Progenitor cell of endocrine pancreas (in vitro differentiated cells): ENCODE data around the gene KRTAP3-2. TPM values are rescaled to one million over a fixed set of nuclear protein-coding genes. Genes with fewer than 3 reads are reported as not detected.

Source experiments
- DNase-seq: peaks from one replicate; pipeline ENCODE4 v3.0.0; 2021; ENCODE audit warnings: low spot score; ENCODE audit not compliant: unreplicated experiment
- H3K27ac Mint-ChIP-seq: 2 replicates; pipeline ENCODE4 v1.8.0; 2021; ENCODE audit warnings: mild to moderate bottlenecking, moderate library complexity, mixed read lengths
- H3K27me3 Mint-ChIP-seq: 2 replicates; pipeline ENCODE4 v1.8.0; 2021; ENCODE audit warnings: mixed read lengths
- H3K36me3 Mint-ChIP-seq: 2 replicates; pipeline ENCODE4 v1.8.0; 2022; ENCODE audit warnings: mixed read lengths; ENCODE audit not compliant: insufficient read depth
- H3K4me1 Mint-ChIP-seq: 2 replicates; pipeline ENCODE4 v1.8.0; 2021; ENCODE audit warnings: low read depth, mixed read lengths
- H3K4me3 Mint-ChIP-seq: 2 replicates; pipeline ENCODE4 v1.8.0; 2021; ENCODE audit warnings: low read depth, mild to moderate bottlenecking, moderate library complexity, mixed read lengths
- H3K9me3 Mint-ChIP-seq: 2 replicates; pipeline ENCODE4 v1.8.0; 2021; ENCODE audit warnings: low read depth, mixed read lengths
- CTCF ChIP-seq: fragments of 200-600 bp; sonication (generic); IDR thresholded peaks from one replicate; pipeline ENCODE4 v1.5.0; 2021; ENCODE audit warnings: antibody characterized with exemption, mild to moderate bottlenecking; ENCODE audit not compliant: unreplicated experiment
- total RNA-seq: library from RNA; stranded (reverse); gene quantifications from 2 replicates; pipeline ENCODE4 v1.2.1, GENCODE V29; 2021

KRTAP3-2 gene
- total RNA-seq, 1 donor from 2014 or later: not detected

- Mint-ChIP-seq H3K27me3 (no peaks in the 10 kb centered on the region), H3K4me3 (no peak overlapping the region), H3K36me3 (no peaks in the 10 kb centered on the region), H3K9me3 (no peaks in the 10 kb centered on the region), H3K4me1 (peaks cover 4% of the 10 kb centered on the region), H3K27ac (no peak overlapping the region)
- no peak for DNase-seq
- TF ChIP-seq CTCF: no peak
Measured at GRCh38 chr17:40980596-40980995, 19.1 kb downstream of the KRTAP3-2 start.

DNA sequence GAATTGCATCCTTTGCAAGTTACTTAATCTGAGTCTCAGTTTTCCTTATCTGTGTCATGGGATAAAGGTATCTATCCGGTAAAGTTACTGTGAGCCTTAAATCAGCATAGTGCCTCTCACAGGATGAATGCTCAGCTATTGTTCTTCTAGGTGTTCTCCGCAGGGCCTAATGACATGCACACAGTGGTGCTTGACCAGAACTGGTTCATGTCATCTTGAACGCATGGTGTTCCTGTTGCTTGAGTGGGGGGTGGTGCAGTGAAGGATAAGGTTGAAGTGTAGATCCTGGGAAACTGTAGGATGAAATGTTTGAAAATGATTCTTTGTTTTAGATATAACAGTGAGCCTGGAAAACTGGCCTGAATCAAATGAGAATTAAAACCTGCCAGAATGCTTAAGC lies 19.6 kb downstream of the KRTAP3-2 start:
- Mint-ChIP-seq H3K9me3 (no peaks in the 10 kb centered on the region), H3K27me3 (no peaks in the 10 kb centered on the region), H3K4me1 (peaks cover 4% of the 10 kb centered on the region), H3K27ac (no peak overlapping the region), H3K36me3 (no peaks in the 10 kb centered on the region), H3K4me3 (no peak overlapping the region)
- DNase-seq: no peak
- TF ChIP-seq CTCF: no peak

DNA sequence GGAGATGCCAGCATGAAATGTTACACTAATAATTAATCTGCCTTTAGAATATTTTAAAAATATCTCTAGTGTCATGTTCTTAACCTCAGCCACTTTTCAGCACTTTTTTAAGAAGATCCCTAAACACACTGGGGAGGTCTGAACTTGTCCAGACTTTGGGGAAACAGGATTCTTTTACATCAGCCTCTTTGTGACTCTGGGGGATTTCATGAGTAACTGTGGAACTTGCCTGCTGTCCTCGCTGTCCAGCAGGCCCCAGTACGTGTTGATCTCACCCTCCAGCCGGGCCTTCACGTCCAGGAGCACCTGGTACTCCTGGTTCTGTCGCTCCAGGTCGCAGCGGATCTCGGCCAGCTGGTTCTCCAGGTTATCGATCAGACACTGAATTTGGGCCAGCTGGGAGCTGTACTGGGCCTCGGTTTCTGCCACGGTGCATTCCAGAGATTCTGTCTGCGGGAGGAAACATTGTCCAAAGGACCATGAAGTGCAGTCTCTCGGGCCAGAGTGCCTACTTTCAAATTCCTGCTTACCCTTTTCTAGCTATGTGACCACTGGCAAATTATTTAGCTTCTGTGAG lies 21.0 kb downstream of the KRTAP3-2 start:
- no peaks in the 10 kb centered on the region for H3K27me3 Mint-ChIP-seq
- no peaks in the 10 kb centered on the region for H3K9me3 Mint-ChIP-seq
- H3K36me3 Mint-ChIP-seq: no peaks in the 10 kb centered on the region
- peaks cover 4% of the 10 kb centered on the region for H3K4me1 Mint-ChIP-seq
- H3K4me3 Mint-ChIP-seq: no peak overlapping the region
- no peak for DNase-seq
- H3K27ac Mint-ChIP-seq: no peak overlapping the region
- no peak for TF ChIP-seq CTCF

DNA sequence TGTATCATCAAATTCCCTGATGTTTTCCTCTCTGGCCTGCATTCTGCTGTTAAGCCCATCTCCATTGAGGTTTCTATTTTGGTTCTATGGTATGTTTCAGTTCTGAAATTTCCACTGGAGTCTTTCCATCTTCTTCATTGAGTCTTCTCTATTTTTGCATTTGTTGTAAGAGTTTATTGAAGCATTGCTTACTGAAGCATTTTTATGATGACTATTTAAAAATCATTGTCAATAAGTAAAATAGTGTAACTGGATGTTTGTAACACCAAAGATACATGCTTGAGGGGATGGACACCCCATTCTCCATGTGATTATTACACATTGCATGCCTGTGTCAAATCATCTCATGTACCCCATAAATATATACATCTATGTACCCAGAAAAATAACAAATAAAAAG lies 24.2 kb downstream of the KRTAP3-2 start:
- DNase-seq: no peak
- Mint-ChIP-seq H3K9me3 (no peaks in the 10 kb centered on the region), H3K4me1 (peaks cover 6% of the 10 kb centered on the region), H3K27me3 (no peaks in the 10 kb centered on the region), H3K36me3 (no peaks in the 10 kb centered on the region), H3K4me3 (no peak overlapping the region), H3K27ac (no peak overlapping the region)
- TF ChIP-seq CTCF: no peak

DNA sequence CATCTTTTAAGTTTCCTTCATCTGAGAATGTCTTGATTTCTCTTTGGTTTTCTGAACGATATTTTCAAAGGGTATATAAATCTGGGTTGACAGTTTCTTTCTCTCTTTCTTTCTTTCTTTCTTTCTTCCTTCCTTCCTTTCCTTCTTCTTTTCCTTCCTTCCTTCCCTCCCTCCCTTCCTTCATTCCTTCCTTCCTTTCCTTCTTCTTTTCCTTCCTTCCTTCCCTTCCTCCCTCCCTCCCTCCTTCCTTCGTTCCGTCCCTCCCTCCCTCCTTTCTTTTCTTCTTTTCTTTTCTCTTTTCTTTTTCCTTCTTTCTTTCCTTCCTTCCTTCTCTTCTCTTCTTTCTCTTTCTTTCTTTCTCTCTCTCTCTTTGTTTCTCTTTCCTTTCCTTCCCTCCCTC lies 25.3 kb downstream of the KRTAP3-2 start:
- no peaks in the 10 kb centered on the region for H3K9me3 Mint-ChIP-seq
- H3K27me3 Mint-ChIP-seq: no peaks in the 10 kb centered on the region
- DNase-seq: no peak
- H3K36me3 Mint-ChIP-seq: no peaks in the 10 kb centered on the region
- no peak overlapping the region for H3K4me3 Mint-ChIP-seq
- peaks cover 2% of the 10 kb centered on the region for H3K4me1 Mint-ChIP-seq
- H3K27ac Mint-ChIP-seq: no peak overlapping the region
- no peak for TF ChIP-seq CTCF
